ENCODE results near the gene PTPRU. TPM values are rescaled to one million over a fixed set of nuclear protein-coding genes. Genes with fewer than 3 reads are reported as not detected.

The PTPRU gene
- polyA plus RNA-seq, 4 donors = 8.9 to 19.1 (median 13.4) TPM

DNA sequence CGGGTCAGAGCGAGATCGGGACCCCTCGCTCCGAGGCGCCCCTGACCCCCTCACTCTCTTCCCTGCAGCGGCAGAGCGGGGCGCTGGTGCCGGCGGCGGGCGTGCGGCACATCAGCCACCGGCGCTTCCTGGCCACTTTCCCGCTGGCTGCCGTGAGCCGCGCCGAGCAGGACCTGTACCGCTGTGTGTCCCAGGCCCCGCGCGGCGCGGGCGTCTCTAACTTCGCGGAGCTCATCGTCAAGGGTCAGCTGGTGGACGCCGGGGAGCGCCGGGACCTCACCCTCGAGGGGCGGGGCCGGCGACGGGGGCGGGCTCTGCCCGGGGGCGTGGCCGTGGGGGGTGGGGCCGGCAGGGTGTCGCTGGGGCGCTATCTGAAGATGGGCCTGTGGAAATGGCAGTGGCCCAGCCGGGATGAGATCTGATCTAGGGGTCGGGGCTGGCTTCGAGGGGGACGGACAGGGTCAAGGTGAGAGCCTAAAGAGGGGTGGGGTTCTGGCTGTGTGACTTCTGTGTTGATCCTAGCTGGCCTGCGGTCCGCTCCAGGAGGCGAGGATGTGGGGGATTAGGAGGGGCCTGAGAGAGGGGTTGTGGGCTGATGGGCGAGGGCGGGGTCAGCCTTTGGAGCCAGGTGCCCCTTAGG is 23.6 kb downstream of the PTPRU start:
- DNase-seq (ENCODE audit: low read depth in 4 of 4, low spot score in 3 of 4) = no peak

GRCh38 chr1:29260531-29260930 is 24.2 kb downstream of the PTPRU start:
- DNase-seq (ENCODE audit: low read depth in 4 of 4, low spot score in 3 of 4) = no peak

DNA sequence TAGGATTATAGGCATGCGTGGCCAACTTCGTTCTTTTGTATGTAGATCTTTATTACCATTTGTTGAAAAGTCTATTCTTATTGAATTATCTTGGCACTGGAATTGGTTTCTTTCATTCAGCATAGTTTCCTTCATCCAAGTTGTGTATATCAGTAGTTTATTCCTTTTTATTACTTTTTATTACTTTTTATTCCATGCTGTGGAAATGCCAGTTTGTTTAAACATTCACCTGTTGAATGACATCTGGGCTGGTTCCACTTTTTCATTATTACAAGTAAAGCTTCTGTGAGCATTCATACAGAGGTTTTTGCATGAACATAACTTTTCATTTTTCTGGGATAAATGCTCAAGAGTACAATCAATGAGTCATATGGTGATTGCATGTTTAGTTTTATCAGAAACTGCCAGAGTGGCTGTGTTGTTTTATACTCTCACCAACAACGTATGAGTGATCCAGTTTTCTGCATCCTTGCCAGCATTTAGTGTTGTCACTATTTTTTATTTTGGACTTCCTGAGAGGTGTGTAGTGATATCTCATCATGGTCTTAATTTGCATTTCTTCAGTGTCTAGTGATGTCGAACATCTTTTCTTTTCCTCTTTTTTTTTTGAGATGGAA is 28.6 kb downstream of the PTPRU start:
- DNase-seq (ENCODE audit: low read depth in 4 of 4, low spot score in 3 of 4) = no peak

DNA sequence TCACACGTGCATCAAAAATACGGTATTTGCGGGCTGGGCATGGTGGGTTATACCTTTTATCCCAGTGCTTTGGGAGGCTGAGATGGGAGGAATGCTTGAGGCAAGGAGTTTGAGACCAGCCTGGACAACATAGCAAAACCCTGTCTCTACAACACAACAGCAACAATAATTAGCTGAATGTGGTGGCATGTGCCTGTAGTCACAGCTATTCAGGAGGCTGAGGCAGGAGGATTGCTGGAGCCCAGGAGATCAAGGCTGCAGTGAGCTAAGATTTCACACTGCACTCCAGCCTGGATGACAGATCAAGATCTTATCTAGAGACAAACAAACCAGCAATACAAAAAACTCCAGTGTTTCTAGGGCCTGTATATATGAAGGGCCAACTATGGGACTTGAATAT is 30.6 kb downstream of the PTPRU start:
- no peak for DNase-seq (ENCODE audit: low read depth in 4 of 4, low spot score in 3 of 4)

GRCh38 chr1:29267321-29268070 is 31.2 kb downstream of the PTPRU start:
- no peak for DNase-seq (ENCODE audit: low read depth in 4 of 4, low spot score in 3 of 4)

DNA sequence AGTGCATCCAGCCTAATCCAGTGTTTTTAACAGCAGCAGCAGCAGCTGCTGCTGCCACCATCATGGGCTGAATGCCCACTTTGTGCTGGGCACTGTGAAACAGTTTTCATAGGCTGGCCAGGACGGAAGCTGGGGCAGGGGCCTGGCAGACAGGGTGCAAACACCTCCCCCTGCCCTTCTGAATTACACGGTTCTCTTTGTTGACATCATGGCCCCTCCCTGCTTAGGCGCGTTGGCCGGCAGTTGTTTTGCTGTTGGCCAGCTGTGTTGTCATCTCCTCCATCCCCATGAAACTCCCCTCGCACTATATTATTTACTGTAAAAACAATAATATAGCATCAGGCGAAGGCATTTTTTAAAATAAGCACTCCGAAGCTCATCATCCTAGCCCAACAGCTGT is 33.1 kb downstream of the PTPRU start:
- peak in 1 of 4 donors; percentile 54 for DNase-seq (ENCODE audit: low read depth in 4 of 4, low spot score in 3 of 4)

DNA sequence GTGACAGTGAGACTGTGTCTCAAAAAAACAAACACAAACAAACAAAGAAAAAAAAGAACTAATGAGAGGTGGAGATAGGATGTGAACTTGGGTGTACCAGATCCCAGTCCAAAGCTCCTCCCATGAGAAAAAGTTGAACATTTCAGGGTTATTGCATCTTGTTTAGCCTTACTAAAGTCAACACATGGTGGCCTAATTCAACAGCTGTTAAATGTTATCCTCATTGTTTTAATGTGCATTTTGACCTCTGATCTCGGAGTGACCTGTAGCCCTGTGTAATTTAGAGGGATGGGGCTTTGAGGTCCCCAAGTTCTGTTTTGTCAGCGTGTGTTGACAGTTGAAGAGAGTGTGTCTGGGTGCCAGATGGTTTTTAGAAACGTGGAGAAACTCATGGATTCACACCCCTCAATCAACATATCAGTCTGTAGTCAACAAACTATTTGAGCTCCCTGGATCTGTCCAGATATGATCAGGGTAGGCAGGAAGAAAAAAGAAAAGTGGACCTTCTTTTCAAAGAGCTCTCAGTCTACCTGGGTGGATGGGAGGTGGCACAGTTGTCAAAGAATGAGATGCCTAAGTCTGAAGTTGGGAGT is 34.7 kb downstream of the PTPRU start:
- DNase-seq (ENCODE audit: low read depth in 4 of 4, low spot score in 3 of 4) = no peak

- no peak for DNase-seq (ENCODE audit: low read depth in 4 of 4, low spot score in 3 of 4)
Observed at GRCh38 chr1:29271724-29272123, 35.4 kb downstream of the PTPRU start.

DNA sequence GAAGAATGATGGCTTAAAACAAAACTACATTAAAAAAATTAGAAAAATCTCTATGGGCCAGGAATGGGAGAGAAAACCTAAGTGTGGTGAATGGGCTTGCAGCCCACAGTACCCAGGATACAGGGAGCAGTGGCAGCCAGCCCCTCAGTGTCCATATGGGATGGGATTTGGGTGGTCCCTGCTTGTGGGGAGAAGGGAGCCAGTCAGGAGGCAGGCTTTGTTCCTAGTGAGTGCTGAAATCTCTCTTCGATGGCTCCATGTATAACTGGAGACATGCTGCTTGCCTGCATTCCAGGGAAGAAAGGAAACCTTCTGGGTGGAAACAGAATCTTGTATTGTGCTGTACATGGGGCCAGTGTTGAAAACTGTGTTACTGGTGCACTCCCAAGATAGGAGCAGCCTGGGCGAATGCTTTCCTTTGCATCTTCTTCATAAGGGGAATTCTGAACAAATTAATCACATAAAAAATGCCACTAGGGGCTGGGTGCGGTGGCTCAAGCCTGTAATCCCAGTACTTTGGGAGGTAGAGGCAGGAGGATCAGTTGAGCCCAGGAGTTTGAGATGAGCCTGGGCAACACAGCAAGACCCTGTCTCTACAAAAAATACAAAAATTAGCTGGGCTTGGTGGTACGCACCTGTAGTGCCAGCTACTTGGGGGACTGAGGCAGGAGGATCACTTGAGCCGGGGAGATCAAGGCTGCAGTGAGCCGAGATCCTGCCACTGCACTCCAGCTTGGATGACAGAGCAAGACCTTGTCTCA is 36.0 kb downstream of the PTPRU start:
- DNase-seq (ENCODE audit: low read depth in 4 of 4, low spot score in 3 of 4) = no peak

DNA sequence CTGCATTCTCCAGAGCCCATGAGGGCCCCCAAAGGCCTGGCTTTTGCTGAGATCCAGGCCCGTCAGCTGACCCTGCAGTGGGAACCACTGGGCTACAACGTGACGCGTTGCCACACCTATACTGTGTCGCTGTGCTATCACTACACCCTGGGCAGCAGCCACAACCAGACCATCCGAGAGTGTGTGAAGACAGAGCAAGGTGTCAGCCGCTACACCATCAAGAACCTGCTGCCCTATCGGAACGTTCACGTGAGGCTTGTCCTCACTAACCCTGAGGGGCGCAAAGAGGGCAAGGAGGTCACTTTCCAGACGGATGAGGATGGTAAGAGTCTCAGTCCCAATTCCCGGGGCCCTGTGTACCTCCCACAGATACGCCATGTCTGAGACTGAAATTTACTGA is 39.1 kb downstream of the PTPRU start:
- no peak for DNase-seq (ENCODE audit: low read depth in 4 of 4, low spot score in 3 of 4)

DNA sequence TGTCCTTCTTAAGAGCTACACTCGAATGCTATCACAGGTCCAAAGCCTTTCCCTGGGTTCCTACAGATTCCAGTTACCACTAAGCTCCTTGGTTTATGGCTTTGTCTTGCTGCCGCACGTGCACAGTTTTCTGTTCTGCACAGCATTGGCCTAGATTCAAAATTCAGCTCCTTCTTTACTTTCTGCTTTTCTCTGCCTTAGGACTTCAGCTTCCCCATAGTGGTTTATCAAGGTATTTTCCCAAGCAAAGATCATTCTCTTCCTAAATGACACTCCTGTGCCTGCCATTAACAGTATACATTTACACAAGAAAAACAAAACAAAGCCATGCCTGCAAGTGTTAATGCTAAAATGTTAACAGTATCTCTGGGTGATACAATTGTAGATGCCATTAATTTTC is 41.8 kb downstream of the PTPRU start:
- no peak for DNase-seq (ENCODE audit: low read depth in 4 of 4, low spot score in 3 of 4)

GRCh38 chr1:29279406-29279805 is 43.1 kb downstream of the PTPRU start:
- no peak for DNase-seq (ENCODE audit: low read depth in 4 of 4, low spot score in 3 of 4)

DNA sequence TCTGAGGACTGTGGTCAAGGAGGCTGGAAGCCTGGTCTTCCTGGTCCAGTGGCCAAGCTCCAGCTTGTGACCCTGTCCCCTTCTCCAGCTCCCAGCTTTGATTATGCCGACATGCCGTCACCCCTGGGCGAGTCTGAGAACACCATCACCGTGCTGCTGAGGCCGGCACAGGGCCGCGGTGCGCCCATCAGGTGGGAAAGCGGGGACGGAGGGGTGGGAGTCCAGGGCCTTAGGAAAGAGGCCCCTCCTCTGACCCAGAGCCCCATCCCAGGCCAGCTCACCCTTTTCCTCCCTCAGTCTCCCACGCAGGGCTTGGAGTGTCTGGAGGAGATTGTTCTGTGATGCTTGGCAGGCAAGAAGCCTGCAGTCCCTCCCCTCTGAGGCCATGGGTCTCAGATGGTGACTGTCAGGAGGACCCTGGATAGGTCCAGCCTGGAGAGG is 43.6 kb downstream of the PTPRU start:
- no peak for DNase-seq (ENCODE audit: low read depth in 4 of 4, low spot score in 3 of 4)

GRCh38 chr1:29280409-29281131 is 44.2 kb downstream of the PTPRU start:
- DNase-seq (ENCODE audit: low read depth in 4 of 4, low spot score in 3 of 4) = no peak

DNA sequence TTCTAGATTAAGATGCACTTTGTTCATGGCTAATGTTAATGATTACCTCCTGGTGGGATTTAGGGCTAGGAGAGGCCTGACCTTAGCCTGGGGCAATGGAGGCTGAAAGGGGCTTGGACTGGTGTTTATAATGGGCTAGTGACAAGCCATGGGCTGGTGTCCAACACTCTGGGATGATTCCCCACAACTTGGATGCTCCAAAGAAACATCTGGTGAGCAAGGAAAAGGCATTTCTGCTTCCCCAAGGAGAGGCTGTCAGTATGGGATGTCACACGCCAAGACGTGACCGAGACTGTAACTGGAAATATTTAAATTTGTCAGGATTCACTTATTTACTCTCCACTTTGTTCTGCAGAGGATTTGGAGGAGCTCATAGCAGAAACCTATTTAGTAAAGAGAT is 45.2 kb downstream of the PTPRU start:
- DNase-seq (ENCODE audit: low read depth in 4 of 4, low spot score in 3 of 4) = no peak

DNA sequence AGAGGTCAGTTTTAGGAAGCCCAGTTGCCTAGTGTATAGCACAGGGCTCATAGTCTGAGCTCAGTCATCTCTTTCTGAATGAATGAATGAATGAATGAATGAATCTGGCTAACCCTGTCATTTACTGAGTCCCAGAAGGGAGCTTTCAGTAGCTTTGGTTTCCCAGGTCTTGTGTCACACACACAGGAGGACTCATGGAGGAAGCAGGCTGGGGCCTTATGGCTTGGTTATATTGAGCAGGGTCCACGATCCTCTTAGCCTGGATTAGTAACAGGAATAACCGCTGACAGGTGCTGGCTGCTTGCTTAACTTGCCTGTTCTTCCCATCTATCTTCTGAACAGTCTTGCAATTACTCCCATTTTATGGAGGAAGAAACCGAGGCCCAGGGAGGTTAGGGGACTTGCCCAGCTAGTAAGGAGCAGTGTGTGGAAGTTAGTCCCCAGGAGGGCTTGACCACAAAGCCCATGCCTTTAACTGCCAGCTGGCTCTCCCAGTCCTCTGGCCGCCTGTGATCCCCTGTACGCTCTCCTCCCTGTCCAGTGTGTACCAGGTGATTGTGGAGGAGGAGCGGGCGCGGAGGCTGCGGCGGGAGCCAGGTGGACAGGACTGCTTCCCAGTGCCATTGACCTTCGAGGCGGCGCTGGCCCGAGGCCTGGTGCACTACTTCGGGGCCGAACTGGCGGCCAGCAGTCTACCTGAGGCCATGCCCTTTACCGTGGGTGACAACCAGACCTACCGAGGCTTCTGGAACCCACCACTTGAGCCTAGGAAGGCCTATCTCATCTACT is 46.0 kb downstream of the PTPRU start:
- DNase-seq (ENCODE audit: low read depth in 4 of 4, low spot score in 3 of 4) = no peak

DNA sequence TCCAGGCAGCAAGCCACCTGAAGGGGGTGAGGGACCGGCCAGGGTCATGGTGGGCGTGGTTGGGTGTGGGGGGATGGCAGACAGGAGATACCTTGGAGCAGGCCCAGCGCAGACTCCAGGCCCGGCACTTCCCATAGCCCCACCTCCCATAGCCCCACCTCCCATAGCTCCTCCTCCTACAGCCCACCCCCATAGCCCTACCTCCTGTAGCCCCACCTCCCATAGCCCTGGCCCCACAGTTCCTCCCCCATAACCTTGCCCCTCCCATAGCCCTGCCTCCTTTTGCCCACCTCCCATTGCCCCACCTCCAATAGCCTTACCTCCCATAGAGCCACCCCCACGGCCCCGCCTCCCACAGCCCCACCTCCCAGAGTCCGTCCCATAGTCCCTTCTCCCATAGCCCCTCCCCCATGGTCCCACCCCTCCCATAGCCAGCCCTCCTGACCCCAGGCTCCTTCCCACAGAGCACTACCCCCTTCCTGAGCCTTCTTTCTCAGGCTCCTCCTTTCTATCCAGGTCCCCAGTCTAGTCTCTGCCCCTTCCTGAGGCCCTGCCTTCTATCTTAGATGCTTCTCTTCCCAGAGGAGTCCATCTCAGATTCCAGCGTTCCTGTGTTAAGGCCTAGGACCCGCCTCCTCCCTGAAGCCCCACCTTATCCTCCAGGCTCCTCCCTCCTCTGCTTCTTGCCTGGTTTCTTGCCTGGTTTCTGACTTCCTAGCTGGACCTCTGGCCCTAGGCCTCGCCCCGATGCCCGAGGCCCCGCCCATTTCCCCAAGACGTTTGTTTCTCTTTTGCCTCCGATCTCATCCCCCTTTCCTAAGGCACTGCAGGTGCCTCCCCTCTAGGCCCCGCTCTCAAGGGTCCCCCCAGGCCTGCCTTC is 46.8 kb downstream of the PTPRU start:
- DNase-seq (ENCODE audit: low read depth in 4 of 4, low spot score in 3 of 4) = no peak

DNA sequence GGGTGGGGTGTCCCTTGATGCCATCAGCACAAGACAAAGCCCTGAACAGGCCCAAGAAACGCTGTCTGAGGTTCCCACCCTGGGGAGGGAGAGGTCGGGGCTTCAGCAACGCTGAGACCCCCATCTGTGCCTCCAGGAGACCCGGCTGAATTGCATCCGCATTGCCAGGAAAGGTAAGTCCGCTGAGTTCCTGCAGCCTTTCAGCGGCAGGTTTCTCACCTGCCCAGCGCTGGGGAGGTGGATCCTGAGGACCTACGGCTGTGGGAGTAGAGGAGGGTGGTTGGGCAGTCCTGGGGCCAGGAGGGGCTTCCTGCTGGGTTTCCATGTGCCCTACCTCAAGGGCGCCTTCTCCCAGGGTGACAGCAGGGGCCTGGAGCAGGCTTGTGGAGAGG is 47.5 kb downstream of the PTPRU start:
- DNase-seq (ENCODE audit: low read depth in 4 of 4, low spot score in 3 of 4) = no peak
